Activated CD8-positive, alpha-beta T cell treated with anti-CD3 and anti-CD28 coated beads for 36 hours (primary cell): ENCODE results near the gene FRZB. TPM values are rescaled to one million over a fixed set of nuclear protein-coding genes. Genes with fewer than 3 reads are reported as not detected.

Experiments
- ATAC-seq: fragments of 200-7000 bp; cut with Tn5 transposase; one replicate; pipeline ENCODE4 v1.10.0; 2021; ENCODE audit warnings: mild to moderate bottlenecking, moderate library complexity
- CTCF ChIA-PET: fragments of 350-600 bp; sonication (Branson Sonifier 250); formaldehyde crosslinking; loops from one replicate; lab custom pipeline; 2021; ENCODE audit warnings: antibody characterized with exemption; lab: Charles Lee
- POLR2A ChIA-PET: fragments of 350-600 bp; sonication (Branson Sonifier 250); formaldehyde crosslinking; loops from one replicate; lab custom pipeline; 2021; ENCODE audit warnings: antibody characterized with exemption; lab: Charles Lee
- DNase-seq: peaks from one replicate; pipeline ENCODE4 v3.0.0-alpha.2; 2020
- H3K27ac Mint-ChIP-seq: one replicate; pipeline ENCODE4 v1.8.0; 2021; ENCODE audit warnings: mild to moderate bottlenecking, mixed read lengths
- H3K27me3 Mint-ChIP-seq: one replicate; pipeline ENCODE4 v1.8.0; 2021; ENCODE audit warnings: mixed read lengths
- H3K36me3 Mint-ChIP-seq: one replicate; pipeline ENCODE4 v1.8.0; 2021; ENCODE audit warnings: low read depth, mixed read lengths
- H3K4me1 Mint-ChIP-seq: one replicate; pipeline ENCODE4 v1.8.0; 2021; ENCODE audit warnings: low read depth, mixed read lengths
- H3K4me3 Mint-ChIP-seq: one replicate; pipeline ENCODE4 v1.8.0; 2021; ENCODE audit warnings: mild to moderate bottlenecking, moderate library complexity, mixed read lengths
- H3K9me3 Mint-ChIP-seq: one replicate; pipeline ENCODE4 v1.8.0; 2021; ENCODE audit warnings: mixed read lengths
- intact Hi-C: fragments of 100-400 bp; cut with micrococcal nuclease; formaldehyde crosslinking; loops from one replicate; pipeline ENCODE4 v1.10.0; 2022
- total RNA-seq, 2 experiments: library from RNA; stranded (reverse); gene quantifications; one replicate each; pipeline ENCODE4 v1.2.3, GENCODE V29; 2021
- TF ChIP-seq, protein P1 (sequence below): fragments of 200-600 bp; IDR thresholded peaks from one replicate; pipeline ENCODE4 v1.8.0; 2022; ENCODE audit warnings: antibody characterized with exemption, mild to moderate bottlenecking

FRZB gene
- total RNA-seq, 2 experiments from 2014 or later = not detected

DNA sequence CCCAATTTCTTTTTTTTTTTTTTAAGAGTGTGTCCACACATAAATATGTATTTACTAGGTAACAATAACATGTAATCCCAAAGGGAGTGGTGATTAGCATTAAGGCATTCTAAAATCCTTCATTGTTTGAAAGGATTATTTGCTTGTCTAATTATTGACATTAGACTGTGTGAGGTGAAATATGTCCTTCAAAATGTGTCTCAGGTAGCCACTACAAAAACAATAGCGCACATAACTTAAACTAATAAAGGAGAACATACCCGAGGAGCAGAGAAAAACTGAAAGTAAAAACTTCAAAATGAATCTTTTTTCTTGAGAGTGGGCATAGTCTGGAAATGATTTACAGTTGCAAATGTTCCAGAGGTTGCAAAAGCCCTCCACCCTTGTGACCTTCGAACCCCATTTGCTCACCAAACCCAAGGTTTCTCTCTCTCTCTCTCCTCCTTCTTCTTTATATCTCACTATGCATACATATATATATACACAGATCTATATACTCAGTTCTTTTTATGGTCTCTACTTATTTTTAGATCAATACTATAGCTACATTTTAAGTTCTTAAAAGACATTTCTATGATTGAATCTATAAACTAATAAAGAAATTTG is 24.4 kb upstream of the FRZB start:
- TF ChIP-seq, protein P1, sequence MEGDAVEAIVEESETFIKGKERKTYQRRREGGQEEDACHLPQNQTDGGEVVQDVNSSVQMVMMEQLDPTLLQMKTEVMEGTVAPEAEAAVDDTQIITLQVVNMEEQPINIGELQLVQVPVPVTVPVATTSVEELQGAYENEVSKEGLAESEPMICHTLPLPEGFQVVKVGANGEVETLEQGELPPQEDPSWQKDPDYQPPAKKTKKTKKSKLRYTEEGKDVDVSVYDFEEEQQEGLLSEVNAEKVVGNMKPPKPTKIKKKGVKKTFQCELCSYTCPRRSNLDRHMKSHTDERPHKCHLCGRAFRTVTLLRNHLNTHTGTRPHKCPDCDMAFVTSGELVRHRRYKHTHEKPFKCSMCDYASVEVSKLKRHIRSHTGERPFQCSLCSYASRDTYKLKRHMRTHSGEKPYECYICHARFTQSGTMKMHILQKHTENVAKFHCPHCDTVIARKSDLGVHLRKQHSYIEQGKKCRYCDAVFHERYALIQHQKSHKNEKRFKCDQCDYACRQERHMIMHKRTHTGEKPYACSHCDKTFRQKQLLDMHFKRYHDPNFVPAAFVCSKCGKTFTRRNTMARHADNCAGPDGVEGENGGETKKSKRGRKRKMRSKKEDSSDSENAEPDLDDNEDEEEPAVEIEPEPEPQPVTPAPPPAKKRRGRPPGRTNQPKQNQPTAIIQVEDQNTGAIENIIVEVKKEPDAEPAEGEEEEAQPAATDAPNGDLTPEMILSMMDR = no peak
- no peaks in the 10 kb centered on the region for H3K9me3 Mint-ChIP-seq
- no peaks in the 10 kb centered on the region for H3K36me3 Mint-ChIP-seq
- no peak for ATAC-seq
- H3K27ac Mint-ChIP-seq = no peak overlapping the region
- ChIA-PET POLR2A (no interaction called here), CTCF (interaction anchor here (1.2 kb wide), 1 partner anchor 10 kb away, joined by 4 read pairs; no protein-coding TSS in a partner anchor)
- peaks cover 6% of the 10 kb centered on the region for H3K27me3 Mint-ChIP-seq
- intact Hi-C loops = no loop called here
- no peak for DNase-seq
- no peak overlapping the region for H3K4me3 Mint-ChIP-seq
- no peaks in the 10 kb centered on the region for H3K4me1 Mint-ChIP-seq

DNA sequence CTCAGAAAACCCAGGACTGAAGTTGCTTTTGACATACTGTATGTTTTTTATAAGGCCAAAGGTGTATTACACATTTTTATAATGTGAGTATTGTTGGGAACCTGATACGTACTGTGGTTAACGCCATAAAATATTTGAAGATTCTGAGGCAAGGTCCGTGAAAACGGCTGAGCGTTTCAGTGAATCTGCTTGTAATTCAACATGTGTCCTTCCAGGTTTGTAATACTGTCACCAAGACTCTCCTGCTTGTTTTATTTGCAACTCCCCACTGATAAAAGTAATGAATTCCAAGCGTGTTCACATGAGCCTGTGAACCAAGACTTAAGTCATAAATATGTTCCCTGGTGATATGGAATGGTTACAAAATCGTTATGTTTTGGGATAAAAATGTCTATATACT is 23.9 kb upstream of the FRZB start:
- TF ChIP-seq, protein P1 = no peak
- intact Hi-C loops = no loop called here
- no peak overlapping the region for H3K27ac Mint-ChIP-seq
- DNase-seq (no peak), ATAC-seq (no peak)
- H3K4me1 Mint-ChIP-seq = no peaks in the 10 kb centered on the region
- no peaks in the 10 kb centered on the region for H3K9me3 Mint-ChIP-seq
- ChIA-PET POLR2A (no interaction called here), CTCF (no interaction called here)
- no peak overlapping the region for H3K4me3 Mint-ChIP-seq
- no peaks in the 10 kb centered on the region for H3K36me3 Mint-ChIP-seq
- peaks cover 6% of the 10 kb centered on the region for H3K27me3 Mint-ChIP-seq

DNA sequence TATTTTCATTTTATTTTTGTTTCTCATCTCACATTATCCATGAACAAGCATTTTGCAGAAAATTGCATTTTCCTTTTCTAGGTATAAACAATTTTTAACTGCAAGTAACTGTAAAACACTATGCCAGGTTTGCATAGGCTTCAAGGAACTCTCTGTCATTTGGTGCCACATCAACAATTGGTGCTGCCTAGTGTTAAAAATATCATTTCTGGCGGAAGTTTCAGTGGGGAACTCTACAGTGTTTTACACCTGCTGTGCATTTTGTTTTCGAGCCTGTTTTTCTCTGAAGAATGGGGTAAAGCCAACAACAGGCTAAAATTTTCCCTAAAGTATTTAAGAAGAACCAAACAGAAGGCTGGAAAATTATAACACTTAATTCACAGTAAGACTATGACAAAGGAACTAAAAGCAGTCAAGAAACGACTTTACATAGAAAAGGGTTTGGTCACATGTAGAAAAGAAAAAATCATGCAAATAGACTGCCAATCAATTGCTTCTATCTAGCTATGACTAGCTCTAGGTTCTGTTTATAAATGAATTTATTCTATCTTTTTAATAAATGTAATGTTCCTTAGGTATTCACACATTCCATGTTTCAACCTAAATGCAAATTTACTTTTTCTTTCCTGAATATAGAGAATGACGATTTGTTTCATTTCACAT is 21.4 kb upstream of the FRZB start:
- Mint-ChIP-seq H3K36me3 (no peaks in the 10 kb centered on the region), H3K4me3 (no peak overlapping the region), H3K4me1 (no peaks in the 10 kb centered on the region), H3K27ac (no peak overlapping the region), H3K9me3 (no peaks in the 10 kb centered on the region), H3K27me3 (peaks cover 6% of the 10 kb centered on the region)
- TF ChIP-seq, protein P1 = no peak
- CTCF ChIA-PET = no interaction called here
- no peak for DNase-seq
- ATAC-seq = no peak
- intact Hi-C loops = no loop called here
- POLR2A ChIA-PET = interaction anchor here (0.6 kb wide), 1 partner anchor 68 kb away, joined by 3 read pairs; no protein-coding TSS in a partner anchor

DNA sequence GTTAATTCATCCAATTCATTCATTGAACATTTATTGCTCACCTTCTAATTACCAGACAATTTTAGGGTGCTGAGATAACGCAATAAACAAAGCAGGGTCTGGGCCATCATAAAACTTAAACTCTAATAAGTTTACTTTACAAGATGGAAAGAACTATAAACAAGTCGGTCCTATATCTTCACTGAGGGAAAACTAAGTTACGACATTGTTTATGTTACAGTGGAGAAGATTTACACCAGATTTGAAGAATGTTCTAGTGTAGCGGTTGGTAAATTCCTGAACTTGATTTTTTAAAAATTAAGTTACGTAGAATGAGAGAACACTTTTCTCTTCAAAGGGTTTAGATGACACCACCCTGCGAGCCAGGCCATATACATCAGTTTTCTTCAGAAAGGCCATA is 20.7 kb upstream of the FRZB start:
- Mint-ChIP-seq H3K27me3 (peaks cover 6% of the 10 kb centered on the region), H3K9me3 (no peaks in the 10 kb centered on the region), H3K36me3 (no peaks in the 10 kb centered on the region), H3K4me1 (no peaks in the 10 kb centered on the region), H3K27ac (no peak overlapping the region), H3K4me3 (no peak overlapping the region)
- ChIA-PET POLR2A (no interaction called here), CTCF (no interaction called here)
- TF ChIP-seq, protein P1 = no peak
- DNase-seq (no peak), ATAC-seq (no peak)
- intact Hi-C loops = no loop called here

DNA sequence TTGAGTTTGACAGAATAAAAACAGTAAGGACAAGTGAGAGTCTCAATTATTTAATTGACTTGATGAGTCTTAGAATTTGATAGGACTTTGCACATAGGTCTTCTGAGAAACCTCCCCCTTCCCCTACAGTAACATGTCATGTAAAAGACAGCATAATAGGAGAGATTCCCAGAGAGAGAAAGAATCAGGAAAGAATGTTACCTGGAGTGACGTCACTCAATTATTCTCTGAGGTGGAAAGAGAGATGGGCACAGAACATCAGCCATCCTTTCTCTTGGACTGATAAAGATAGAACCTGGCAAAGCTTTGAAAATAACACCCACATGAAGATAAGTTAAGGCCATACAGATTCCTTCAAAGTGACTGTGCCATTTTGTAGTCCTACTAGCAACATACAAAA is 19.3 kb upstream of the FRZB start:
- ATAC-seq (no peak), DNase-seq (no peak)
- Mint-ChIP-seq H3K4me3 (no peak overlapping the region), H3K9me3 (peaks cover 4% of the 10 kb centered on the region), H3K27ac (no peak overlapping the region), H3K36me3 (no peaks in the 10 kb centered on the region), H3K4me1 (no peaks in the 10 kb centered on the region), H3K27me3 (peaks cover 6% of the 10 kb centered on the region)
- POLR2A ChIA-PET = no interaction called here
- intact Hi-C loops = no loop called here
- CTCF ChIA-PET = no interaction called here
- TF ChIP-seq, protein P1 = no peak
